Lower leg skin (tissue), 3 donors: ENCODE results near the gene EGR1.

Experiments
- POLR2A ChIP-seq, 2 donors: fragments of 450-650 bp; IDR thresholded peaks; one replicate each; pipeline ENCODE4 v1.6.1; 2016 to 2017; ENCODE audit warnings: antibody characterized with exemption in 2 of 2, mild to moderate bottlenecking in 1 of 2, moderate library complexity in 1 of 2
- TF ChIP-seq, protein P1 (sequence below), 3 donors: fragments of 450-650 bp; IDR thresholded peaks; one replicate each; pipeline ENCODE4 v1.5.1; 2016; ENCODE audit warnings: antibody characterized with exemption in 3 of 3, mild to moderate bottlenecking in 3 of 3, moderate library complexity in 2 of 3

DNA sequence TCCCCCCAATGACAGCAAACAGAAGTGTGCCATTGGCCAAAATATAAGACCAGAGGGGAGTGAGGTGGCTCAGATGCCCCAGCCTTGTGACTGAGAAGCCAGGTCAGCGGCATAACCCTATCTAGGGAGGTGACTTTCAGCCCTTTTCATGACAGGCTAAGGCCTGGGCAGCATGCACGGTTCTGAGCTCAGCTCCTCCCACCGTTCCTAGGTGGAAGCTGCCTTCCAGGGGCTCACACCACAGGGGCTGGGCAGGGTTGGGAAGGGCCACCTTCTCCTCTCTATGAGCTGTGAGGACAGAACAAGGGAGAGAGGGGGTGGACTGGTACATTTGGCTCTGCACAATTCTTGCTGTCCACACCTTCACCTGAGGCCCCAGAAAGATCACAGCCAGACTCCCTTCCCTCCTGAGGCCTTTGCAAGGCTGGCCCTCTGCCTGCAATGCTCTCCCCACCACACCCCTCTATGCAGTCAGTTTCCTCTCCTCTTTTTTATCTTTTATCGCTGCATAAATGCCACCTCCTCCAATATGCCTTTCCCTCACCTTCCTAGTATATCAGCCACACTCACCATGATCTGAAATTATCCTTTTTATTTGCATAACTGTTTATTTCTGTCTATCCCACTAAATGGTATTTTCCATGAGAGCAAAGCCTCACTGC is 5.1 kb upstream of the EGR1 start:
- no peak for TF ChIP-seq POLR2A (IDR thresholded peaks at IDR 0.05)
- TF ChIP-seq, protein P1, sequence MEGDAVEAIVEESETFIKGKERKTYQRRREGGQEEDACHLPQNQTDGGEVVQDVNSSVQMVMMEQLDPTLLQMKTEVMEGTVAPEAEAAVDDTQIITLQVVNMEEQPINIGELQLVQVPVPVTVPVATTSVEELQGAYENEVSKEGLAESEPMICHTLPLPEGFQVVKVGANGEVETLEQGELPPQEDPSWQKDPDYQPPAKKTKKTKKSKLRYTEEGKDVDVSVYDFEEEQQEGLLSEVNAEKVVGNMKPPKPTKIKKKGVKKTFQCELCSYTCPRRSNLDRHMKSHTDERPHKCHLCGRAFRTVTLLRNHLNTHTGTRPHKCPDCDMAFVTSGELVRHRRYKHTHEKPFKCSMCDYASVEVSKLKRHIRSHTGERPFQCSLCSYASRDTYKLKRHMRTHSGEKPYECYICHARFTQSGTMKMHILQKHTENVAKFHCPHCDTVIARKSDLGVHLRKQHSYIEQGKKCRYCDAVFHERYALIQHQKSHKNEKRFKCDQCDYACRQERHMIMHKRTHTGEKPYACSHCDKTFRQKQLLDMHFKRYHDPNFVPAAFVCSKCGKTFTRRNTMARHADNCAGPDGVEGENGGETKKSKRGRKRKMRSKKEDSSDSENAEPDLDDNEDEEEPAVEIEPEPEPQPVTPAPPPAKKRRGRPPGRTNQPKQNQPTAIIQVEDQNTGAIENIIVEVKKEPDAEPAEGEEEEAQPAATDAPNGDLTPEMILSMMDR (IDR thresholded peaks at IDR 0.05): no peak
